ENCODE data around the gene CXXC5.

GRCh38 chr5:139732019-139732418 is 83.9 kb downstream of the CXXC5 start:
- TF ChIP-seq POLR2AphosphoS5 (IDR thresholded peaks at IDR 0.05): no peak
- no peak for TF ChIP-seq POLR2A (IDR thresholded peaks at IDR 0.05)
- no peak for TF ChIP-seq CTCF (IDR thresholded peaks at IDR 0.05)
- TF ChIP-seq EP300 (IDR thresholded peaks at IDR 0.05): no peak

Data from sigmoid colon (tissue), 4 donors.